Choroid plexus epithelial cell (primary cell): ENCODE data around the gene SLC6A7.

Source experiments
- DNase-seq: peaks from one replicate; pipeline ENCODE4 v3.0.0-alpha.2; 2010; ENCODE audit warnings: low read depth
- H3K4me3 ChIP-seq: 2 replicates; pipeline ENCODE4 v1.5.1; 2011; ENCODE audit warnings: low read depth, mild to moderate bottlenecking, control low read depth, low read length, moderate library complexity
- CTCF ChIP-seq: conservative IDR thresholded peaks from 2 replicates; pipeline ENCODE4 v1.5.1; 2011; ENCODE audit warnings: low read depth, mild to moderate bottlenecking, control low read depth, inconsistent platforms, low read length, moderate library complexity

SLC6A7 gene

DNA sequence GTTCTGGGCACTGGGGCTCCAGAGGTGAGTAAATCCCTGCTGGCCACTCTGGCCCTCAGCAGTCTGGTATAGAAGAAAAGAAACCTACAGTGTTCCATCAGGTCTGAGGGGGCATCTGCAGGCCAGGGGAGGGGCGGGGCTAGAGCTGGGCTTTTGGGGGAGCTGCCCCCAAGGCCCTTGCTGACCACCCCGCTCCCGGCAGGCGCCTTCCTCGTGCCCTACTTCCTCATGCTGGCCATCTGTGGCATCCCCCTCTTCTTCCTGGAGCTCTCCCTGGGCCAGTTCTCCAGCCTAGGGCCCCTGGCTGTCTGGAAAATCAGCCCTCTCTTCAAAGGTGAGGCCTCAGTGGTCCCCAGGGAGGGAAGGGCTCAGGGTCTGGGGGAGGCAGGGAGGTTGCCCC lies 6.7 kb downstream of the SLC6A7 start:
- no peak overlapping the region for H3K4me3 ChIP-seq
- no peak for DNase-seq
- no peak for TF ChIP-seq CTCF

DNA sequence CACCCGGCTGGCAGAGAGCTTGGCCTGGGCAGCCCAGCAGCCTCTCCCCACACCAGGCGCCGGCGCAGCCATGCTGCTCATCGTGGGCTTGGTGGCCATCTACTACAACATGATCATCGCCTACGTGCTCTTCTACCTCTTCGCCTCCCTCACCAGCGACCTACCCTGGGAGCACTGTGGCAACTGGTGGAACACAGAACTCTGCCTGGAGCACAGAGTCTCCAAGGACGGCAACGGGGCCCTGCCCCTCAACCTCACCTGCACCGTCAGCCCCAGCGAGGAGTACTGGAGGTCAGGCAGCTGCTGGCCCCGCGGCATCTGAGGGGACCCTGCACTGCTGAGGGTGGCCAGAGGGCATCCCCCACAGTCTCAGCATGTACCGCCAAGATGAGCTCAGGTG lies 7.1 kb downstream of the SLC6A7 start:
- H3K4me3 ChIP-seq = no peak overlapping the region
- no peak for TF ChIP-seq CTCF
- no peak for DNase-seq

GRCh38 chr5:150197476-150197875 lies 7.6 kb downstream of the SLC6A7 start:
- H3K4me3 ChIP-seq = no peak overlapping the region
- TF ChIP-seq CTCF = no peak
- DNase-seq = no peak

GRCh38 chr5:150202501-150202900 lies 12.6 kb downstream of the SLC6A7 start:
- H3K4me3 ChIP-seq = no peak overlapping the region
- no peak for TF ChIP-seq CTCF
- DNase-seq = no peak

DNA sequence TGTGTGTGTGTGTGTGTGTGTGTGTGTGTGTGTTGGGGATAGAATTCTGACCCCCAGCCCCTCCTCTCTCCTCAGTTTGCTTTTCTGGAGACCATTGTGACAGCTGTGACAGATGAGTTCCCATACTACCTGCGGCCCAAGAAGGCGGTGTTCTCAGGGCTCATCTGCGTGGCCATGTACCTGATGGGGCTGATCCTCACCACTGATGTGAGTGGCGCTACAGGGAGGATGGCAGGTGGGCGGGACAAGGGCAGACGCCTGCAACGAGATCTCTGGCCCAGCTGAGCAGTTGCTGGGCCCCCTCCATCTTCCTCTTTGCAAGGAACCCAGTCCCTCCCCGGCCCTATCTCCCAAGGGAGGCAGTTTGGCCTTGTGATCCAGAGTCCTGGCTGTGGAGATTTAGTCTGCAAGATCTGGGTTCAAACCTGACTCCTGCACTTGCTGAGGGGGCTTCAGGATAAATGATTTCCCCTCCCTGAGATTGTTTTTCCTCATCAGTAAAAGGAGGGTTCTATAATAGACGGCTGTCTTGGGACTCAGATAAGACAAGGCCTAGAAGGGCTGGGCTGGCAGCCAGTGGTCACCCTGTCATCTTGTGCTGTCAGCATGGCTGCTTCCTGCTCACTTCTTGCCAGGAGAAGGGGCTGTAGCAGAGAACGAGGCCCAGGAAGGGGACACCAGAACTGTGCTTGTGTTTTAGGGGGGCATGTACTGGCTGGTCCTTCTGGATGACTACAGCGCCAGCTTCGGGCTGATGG lies 14.1 kb downstream of the SLC6A7 start:
- no peak overlapping the region for H3K4me3 ChIP-seq
- no peak for DNase-seq
- TF ChIP-seq CTCF = no peak

DNA sequence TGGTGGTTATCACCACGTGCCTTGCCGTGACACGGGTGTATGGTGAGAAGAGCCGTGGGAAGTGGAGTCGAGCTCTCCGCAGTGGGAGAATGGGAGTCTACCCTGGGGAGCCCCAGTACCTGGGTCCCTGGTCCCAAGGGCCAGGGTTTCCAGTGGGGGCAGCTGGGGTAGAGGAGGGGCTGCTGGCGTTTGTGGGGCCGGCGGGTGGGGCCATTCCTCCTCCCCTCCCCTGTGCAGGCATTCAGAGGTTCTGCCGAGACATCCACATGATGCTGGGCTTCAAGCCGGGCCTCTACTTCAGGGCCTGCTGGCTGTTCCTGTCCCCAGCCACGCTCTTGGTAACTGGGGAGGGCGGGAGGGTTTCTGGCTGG lies 14.7 kb downstream of the SLC6A7 start:
- DNase-seq = no peak
- TF ChIP-seq CTCF = no peak
- H3K4me3 ChIP-seq = no peak overlapping the region

DNA sequence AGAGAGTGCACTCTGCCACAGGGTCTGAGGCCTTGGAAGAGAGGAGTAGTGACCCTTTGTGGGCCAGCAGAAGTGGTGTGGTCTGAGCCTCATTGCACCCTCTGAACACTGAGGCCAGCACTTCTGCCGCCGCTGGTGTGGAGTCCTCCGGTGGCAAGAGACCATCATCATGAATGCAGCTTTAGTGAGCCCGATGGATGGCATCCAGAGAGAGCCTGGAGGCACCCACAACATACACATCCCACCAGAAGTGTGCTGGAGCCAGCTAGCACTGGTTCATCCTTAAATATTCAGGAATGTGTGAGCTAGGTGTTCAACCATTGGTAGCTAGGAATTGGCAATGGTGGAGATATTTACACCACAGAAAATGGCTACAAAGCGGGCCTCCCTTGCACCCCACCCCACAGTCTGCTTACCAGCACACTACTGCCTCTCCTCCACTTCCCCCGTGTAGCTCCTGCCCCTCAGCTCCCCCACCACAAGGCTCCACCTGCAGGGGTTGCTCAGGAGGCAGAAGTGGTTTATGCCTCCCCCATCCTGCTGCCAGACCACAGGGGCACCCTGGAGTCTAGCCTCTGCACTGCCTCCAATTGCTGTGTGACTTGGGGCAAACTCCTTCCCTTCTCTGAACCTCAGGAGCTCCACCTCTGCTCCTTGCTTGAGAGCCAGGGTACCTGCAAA lies 16.4 kb downstream of the SLC6A7 start:
- no peak for TF ChIP-seq CTCF
- H3K4me3 ChIP-seq = no peak overlapping the region
- no peak for DNase-seq
